ENCODE measurements around the gene ZNF292.
"Not testable (repeated sequence)": the region's sequence is repeated elsewhere in the genome, so short reads cannot be mapped to it uniquely, and the experiment has no call there.

Gene ZNF292

GRCh38 chr6:87164506-87164905, 9.1 kb downstream of the ZNF292 start:
- no peak for DNase-seq

DNA sequence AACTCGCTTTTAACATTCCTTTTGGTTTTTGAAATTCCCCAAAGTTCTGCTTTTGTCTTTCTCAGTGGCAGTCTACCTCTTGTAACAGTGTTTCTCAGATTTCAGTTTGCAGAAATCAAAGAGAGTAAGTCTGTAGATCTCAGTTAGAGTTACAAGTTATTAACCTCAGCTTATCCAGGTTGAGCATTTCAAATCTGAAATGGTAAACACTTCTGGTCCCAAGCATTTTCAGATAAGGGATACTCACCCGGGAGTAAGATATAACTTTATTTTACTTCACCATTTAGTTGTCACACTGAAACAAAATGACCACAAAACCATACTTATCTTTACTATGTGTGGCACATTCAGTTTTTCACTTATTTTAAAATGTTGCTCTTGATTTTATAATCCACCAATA, 9.8 kb downstream of the ZNF292 start:
- no peak for DNase-seq

GRCh38 chr6:87171938-87172633, 16.7 kb downstream of the ZNF292 start:
- DNase-seq = no peak

DNA sequence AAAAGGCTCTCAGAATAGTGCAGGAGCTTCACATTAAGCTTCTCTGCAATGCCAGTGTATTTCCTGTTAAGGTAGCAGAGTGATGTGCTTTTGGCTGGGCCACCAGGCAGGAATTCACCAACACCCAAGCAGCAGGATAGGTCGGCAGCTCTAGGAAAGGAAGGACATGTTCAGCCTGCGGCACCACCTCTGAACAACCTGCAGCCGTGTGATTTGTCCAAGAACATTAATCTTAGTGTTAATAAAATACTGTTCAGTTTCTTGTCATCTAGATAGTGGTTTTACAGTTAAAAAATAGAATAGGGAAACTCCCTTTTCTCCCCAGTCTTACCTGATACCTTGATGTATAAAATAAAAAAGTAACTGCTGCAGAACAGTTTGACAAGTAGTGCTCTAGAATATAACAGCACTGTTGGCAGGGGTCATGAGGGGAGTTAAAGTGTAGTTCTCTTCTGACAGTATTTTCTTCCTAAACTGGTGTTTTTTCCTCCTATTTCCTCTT, 18.8 kb downstream of the ZNF292 start:
- no peak for DNase-seq

- no peak for DNase-seq
These were observed 21.1 kb downstream of the ZNF292 start for GRCh38 chr6:87176493-87176892.

- DNase-seq = no peak
These were observed 24.9 kb downstream of the ZNF292 start for GRCh38 chr6:87180105-87180728.

- DNase-seq = no peak
These were observed 26.5 kb downstream of the ZNF292 start for GRCh38 chr6:87181903-87182302.

DNA sequence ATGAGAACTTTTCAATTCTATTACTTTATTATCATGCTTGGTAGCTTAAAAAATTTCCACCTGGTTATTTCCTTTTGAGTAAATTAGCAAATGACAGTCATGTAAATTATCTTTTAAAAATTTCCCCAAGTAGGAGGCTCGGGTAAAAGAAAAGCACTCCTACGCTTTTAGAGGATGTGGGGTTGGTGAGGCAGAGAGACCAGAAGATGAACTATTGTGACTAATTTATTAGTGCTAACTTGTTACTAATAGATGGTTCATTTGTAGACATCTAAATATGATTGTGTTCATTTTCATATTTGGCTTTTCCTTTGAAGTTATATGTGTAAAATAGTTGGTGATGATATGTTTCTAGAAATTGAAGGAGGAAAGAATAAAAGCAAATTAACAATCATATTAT, 27.0 kb downstream of the ZNF292 start:
- no peak for DNase-seq

DNA sequence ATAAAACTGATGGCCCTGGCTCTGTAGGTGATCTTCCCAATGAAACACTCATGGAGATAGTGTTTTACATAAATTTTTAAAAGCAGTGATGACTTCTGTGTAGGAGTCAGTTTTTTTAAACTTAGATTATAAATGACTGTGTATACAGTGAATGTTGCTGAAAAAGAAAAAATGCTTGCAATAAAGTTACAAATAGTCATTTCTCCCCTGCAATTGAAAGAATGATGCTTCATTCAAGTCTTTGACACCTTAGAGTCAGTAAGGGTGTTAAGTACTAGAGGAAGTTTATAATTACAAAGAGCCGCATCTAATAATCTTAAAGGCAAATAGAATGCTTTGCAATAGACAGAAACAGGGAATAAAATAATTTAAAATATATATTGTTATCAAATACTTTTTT, 27.6 kb downstream of the ZNF292 start:
- no peak for DNase-seq

GRCh38 chr6:87183687-87184086, 28.3 kb downstream of the ZNF292 start:
- DNase-seq = no peak

- DNase-seq = peak; percentile 4
These were observed 29.4 kb downstream of the ZNF292 start for GRCh38 chr6:87184762-87185250.

DNA sequence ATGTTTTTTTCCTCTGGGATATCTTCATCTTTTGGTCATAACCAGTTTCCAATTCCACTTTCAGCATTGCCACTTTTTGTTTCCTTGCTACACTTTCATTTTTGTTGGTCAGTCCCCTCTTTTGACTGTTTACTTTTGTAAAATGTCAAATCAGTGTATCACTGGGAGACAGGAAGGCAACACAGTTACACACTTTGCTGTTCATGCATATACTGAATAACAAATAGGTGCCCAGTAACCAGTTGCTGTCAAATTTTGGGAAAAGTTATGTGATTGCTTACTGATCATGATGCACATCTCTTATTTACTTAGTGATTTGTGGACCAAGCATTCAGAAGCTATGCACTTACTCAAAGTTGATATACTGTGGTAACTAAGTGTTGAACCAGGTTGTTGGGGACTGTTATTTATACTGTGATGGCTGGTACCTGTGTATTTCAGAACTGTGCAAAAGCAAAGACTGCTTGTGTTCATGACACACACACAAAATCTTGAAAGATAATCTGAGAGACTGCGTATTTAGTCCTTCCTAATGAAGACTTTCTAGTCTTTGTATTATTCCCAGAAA, 41.0 kb downstream of the ZNF292 start:
- DNase-seq = no peak

- DNase-seq = no peak
These were observed 42.2 kb downstream of the ZNF292 start for GRCh38 chr6:87197547-87197946.

GRCh38 chr6:87198022-87198810, 42.9 kb downstream of the ZNF292 start:
- not testable (repeated sequence) for DNase-seq

DNA sequence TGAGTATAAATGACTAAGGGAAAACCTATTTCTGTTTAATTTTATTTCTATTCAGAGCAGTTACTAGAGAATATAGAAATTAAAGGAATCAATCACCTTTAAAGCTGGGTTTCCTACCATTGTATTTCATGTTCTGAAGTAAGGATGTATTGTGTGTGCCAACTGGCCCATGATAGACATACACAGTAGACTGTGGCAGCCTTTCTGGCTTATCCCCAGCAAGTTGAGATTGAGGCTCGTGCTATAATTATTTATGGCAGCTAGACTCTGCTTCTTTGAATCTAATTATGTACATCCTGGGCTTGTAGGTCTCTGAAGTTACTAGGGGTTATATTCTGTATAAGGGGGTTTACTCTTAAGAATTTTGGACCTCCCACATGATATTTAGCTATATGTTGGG, 44.4 kb downstream of the ZNF292 start:
- DNase-seq = no peak

DNA sequence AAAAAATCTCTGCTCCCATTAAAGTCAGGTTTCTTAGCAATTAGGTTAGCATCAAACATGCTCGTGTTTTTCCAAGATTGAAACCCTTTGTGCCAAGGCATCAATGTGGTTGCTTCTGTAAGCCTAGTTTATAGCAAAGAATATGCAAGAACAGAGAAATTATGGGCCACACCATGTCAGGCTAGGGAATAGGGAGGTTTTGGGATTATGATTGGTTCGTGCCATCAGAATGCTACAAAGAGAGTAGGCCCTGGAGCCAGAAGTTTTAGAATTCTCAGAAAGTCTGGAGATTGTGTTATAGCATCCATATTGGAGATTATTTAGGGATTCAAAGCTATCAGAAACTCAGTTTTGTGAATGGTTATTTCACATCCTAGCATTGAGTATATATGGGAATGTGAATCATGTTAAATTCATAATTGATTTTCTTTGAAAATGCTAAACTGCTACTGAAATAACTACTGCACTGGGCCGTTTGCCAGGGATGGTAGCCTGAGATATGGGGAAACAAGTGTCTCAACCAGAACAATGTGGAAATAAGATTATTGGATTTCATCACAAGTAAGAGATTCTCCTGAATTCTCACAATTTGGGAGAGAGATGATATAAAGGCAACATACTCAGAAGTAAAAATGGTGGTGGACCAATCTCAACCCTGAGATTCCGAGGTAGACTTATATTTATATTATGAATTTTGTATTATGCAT, 45.3 kb downstream of the ZNF292 start:
- peak; percentile 22 for DNase-seq

GRCh38 chr6:87203448-87204023, 48.2 kb downstream of the ZNF292 start:
- DNase-seq = no peak

- no peak for DNase-seq
These were observed 54.4 kb downstream of the ZNF292 start for GRCh38 chr6:87209812-87210211.

DNA sequence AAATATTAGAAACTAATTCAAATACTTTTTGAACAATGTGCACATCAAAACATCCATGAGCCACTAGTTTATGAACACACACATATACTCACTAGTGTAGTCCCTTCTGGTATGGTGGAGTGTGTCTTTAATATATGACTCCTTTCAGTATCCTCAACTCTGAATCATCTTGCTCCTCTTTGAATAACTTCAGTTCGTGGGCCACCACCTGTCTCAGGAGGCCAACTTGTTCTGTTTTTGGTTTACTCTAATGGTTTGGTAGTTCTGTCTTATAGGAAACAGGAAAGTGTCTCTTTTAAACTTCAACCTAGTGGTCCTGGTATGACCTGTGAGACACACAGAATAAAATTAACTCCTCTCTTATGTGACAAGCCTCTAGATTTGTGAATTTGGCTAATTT, 55.6 kb downstream of the ZNF292 start:
- DNase-seq = no peak

DNA sequence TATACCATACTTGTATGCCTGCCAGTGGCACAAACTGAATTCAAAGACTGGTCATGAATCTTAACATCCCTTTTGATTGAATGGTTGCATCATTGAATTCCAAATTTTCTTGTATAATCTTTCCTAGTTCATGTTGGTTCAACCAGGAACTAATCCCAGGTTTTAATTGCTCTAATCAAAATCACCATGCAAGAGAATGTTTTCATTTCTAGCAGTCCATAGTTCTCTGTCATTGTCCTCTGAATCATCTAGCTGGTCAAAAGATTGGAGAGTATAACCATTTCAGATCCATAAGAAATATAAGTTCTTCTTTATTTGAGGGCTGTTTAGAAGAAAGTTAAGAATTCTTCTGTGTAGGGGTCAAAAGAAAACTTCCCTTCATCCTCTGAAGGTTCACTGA, 57.2 kb downstream of the ZNF292 start:
- DNase-seq = no peak

DNA sequence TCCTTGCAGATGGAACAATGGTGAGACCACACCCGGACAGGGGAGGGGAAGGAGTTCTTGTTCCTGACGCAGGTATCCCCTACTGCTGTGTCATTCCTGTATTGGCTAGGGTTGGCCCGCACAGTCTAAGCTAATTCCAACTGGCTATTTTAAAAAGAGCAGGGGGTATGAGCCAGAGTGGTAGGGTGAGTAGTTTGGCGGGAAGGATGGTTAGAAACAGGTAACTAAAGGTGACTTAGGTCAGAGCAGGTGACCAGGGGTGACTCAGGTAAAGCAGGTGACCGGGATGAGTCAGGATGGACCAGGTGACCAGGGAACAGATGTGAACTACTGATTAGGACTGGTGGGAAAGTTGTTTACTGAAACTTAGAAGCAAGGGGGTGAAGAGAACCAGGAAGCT, 58.0 kb downstream of the ZNF292 start:
- DNase-seq = no peak

DNA sequence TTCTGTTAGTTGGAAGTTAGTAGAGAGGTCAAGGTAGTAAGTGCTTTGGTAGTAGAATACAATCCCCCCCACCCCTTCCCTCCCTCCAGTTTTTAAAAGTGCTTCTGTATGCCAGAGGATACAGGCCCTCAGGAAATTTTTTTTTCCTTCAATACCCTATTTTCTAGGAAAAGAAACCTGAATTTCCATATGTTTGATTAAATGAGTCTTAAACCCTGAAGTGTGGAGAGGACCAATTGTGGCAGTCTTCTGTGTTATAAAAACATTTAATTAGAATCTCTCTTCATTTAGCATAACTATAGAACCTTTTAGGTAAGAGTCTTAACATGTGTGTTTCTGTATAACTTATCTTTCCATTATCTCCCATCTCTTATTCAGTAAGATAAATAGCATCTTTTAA, 59.5 kb downstream of the ZNF292 start:
- no peak for DNase-seq
